ENCODE data around the gene BHMT. TPM values are rescaled to one million over a fixed set of nuclear protein-coding genes. Genes with fewer than 3 reads are reported as not detected.

The BHMT gene
- total and polyA plus RNA-seq, 9 of the 15 experiments (the other 6 are each of a cell fraction or from before 2014, with no cell fraction given), result not detected

DNA sequence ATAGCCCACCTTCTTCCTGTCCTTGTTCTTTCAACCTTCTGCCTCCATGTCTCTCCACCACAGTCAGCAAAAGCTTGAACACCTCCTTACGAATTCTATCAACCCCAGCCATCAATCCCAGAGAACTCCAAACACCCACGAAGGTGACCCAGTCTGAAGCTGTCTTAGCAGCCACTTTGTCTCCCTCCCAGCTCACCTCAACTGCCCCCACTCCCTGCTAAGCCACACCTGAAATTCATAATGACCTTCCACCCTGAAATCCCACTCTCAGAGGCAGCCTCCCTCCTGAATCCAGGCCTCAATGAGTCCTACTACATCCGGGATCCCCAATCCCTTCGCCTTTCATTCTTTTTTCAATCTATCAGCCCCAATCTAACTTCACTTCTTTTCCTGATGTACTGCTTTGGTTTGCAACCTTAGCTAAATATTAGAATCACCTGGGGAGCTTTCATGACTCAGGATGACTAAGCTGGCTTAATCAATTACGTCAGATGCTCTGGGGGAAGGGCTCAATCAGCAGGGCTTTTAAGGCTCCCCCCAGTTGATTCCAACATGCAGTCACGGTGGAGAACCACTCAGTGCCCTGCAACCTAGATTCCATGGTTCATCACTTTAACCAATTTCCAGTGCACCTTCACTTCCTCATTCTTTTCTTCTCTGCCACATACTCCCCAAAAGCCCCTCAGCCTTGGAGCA lies 32.2 kb downstream of the BHMT start (continued):
- TF ChIP-seq ZNF354B (CRISPR knock-in tag; IDR thresholded peaks at IDR 0.05) (no peak), TOE1 (IDR thresholded peaks at IDR 0.05; ENCODE audit: borderline replicate concordance) (no peak), TOE1 (CRISPR knock-in tag; IDR thresholded peaks at IDR 0.05; ENCODE audit: borderline replicate concordance, low read depth) (no peak), GABPB2 (CRISPR knock-in tag; conservative IDR thresholded peaks at IDR 0.05) (no peak), RFX1 (IDR thresholded peaks at IDR 0.05) (no peak), C11orf30 (IDR thresholded peaks at IDR 0.05; ENCODE audit: low read depth) (peak; percentile 85), PBX2 (CRISPR knock-in tag; IDR thresholded peaks at IDR 0.05; ENCODE audit: low read depth) (no peak), PBX2 (tag; conservative IDR thresholded peaks at IDR 0.05; ENCODE audit: low read depth) (no peak), POLR2B (IDR thresholded peaks at IDR 0.05; ENCODE audit: low read depth, partially characterized antibody) (no peak), NBN (IDR thresholded peaks at IDR 0.05; ENCODE audit: low read depth) (no peak), TBL1XR1 (IDR thresholded peaks at IDR 0.05; ENCODE audit: low read length in 2 of 2) (no peak), FOXK2 (conservative IDR thresholded peaks at IDR 0.05 in 1 of 2, IDR thresholded peaks at IDR 0.05 in 1 of 2; ENCODE audit: low read depth in 2 of 2) (no peak), PML (IDR thresholded peaks at IDR 0.05; ENCODE audit: low read length) (no peak), EWSR1 (IDR thresholded peaks at IDR 0.05; ENCODE audit: borderline replicate concordance, low read depth, partially characterized antibody) (no peak)
- TF ChIP-seq, protein P1, sequence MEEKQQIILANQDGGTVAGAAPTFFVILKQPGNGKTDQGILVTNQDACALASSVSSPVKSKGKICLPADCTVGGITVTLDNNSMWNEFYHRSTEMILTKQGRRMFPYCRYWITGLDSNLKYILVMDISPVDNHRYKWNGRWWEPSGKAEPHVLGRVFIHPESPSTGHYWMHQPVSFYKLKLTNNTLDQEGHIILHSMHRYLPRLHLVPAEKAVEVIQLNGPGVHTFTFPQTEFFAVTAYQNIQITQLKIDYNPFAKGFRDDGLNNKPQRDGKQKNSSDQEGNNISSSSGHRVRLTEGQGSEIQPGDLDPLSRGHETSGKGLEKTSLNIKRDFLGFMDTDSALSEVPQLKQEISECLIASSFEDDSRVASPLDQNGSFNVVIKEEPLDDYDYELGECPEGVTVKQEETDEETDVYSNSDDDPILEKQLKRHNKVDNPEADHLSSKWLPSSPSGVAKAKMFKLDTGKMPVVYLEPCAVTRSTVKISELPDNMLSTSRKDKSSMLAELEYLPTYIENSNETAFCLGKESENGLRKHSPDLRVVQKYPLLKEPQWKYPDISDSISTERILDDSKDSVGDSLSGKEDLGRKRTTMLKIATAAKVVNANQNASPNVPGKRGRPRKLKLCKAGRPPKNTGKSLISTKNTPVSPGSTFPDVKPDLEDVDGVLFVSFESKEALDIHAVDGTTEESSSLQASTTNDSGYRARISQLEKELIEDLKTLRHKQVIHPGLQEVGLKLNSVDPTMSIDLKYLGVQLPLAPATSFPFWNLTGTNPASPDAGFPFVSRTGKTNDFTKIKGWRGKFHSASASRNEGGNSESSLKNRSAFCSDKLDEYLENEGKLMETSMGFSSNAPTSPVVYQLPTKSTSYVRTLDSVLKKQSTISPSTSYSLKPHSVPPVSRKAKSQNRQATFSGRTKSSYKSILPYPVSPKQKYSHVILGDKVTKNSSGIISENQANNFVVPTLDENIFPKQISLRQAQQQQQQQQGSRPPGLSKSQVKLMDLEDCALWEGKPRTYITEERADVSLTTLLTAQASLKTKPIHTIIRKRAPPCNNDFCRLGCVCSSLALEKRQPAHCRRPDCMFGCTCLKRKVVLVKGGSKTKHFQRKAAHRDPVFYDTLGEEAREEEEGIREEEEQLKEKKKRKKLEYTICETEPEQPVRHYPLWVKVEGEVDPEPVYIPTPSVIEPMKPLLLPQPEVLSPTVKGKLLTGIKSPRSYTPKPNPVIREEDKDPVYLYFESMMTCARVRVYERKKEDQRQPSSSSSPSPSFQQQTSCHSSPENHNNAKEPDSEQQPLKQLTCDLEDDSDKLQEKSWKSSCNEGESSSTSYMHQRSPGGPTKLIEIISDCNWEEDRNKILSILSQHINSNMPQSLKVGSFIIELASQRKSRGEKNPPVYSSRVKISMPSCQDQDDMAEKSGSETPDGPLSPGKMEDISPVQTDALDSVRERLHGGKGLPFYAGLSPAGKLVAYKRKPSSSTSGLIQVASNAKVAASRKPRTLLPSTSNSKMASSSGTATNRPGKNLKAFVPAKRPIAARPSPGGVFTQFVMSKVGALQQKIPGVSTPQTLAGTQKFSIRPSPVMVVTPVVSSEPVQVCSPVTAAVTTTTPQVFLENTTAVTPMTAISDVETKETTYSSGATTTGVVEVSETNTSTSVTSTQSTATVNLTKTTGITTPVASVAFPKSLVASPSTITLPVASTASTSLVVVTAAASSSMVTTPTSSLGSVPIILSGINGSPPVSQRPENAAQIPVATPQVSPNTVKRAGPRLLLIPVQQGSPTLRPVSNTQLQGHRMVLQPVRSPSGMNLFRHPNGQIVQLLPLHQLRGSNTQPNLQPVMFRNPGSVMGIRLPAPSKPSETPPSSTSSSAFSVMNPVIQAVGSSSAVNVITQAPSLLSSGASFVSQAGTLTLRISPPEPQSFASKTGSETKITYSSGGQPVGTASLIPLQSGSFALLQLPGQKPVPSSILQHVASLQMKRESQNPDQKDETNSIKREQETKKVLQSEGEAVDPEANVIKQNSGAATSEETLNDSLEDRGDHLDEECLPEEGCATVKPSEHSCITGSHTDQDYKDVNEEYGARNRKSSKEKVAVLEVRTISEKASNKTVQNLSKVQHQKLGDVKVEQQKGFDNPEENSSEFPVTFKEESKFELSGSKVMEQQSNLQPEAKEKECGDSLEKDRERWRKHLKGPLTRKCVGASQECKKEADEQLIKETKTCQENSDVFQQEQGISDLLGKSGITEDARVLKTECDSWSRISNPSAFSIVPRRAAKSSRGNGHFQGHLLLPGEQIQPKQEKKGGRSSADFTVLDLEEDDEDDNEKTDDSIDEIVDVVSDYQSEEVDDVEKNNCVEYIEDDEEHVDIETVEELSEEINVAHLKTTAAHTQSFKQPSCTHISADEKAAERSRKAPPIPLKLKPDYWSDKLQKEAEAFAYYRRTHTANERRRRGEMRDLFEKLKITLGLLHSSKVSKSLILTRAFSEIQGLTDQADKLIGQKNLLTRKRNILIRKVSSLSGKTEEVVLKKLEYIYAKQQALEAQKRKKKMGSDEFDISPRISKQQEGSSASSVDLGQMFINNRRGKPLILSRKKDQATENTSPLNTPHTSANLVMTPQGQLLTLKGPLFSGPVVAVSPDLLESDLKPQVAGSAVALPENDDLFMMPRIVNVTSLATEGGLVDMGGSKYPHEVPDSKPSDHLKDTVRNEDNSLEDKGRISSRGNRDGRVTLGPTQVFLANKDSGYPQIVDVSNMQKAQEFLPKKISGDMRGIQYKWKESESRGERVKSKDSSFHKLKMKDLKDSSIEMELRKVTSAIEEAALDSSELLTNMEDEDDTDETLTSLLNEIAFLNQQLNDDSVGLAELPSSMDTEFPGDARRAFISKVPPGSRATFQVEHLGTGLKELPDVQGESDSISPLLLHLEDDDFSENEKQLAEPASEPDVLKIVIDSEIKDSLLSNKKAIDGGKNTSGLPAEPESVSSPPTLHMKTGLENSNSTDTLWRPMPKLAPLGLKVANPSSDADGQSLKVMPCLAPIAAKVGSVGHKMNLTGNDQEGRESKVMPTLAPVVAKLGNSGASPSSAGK (IDR thresholded peaks at IDR 0.05), result no peak
